MM.1S (cell line): ENCODE results near the gene SVOP.
"Not testable (repeated sequence)": the region's sequence is repeated elsewhere in the genome, so short reads cannot be mapped to it uniquely, and the experiment has no call there.

Experiments used
- DNase-seq: peaks from one replicate; pipeline ENCODE4 v3.0.0-alpha.2; 2015
- H2AFZ ChIP-seq: fragments of 300-600 bp; sonication (generic); 2 replicates; pipeline ENCODE4 v1.6.0; 2016; ENCODE audit warnings: antibody characterized with exemption, low read length
- H3F3A ChIP-seq: fragments of 300-600 bp; sonication (generic); 2 replicates; pipeline ENCODE4 v1.6.1; 2016; ENCODE audit warnings: mild to moderate bottlenecking, antibody characterized with exemption, low read length, moderate library complexity, mixed read lengths; ENCODE audit not compliant: insufficient read depth
- H3K27ac ChIP-seq: fragments of 300-600 bp; sonication (generic); 2 replicates; pipeline ENCODE4 v1.5.1; 2016; ENCODE audit warnings: mild to moderate bottlenecking, low read length
- H3K27me3 ChIP-seq: fragments of 300-600 bp; sonication (generic); replicated peaks from 2 replicates; pipeline ENCODE4 v1.6.0; 2016; ENCODE audit warnings: low read length; ENCODE audit not compliant: insufficient read depth
- H3K36me3 ChIP-seq: fragments of 300-600 bp; sonication (generic); replicated peaks from 2 replicates; pipeline ENCODE4 v1.6.1; 2016; ENCODE audit warnings: mild to moderate bottlenecking, low read length, mixed read lengths; ENCODE audit not compliant: insufficient read depth
- H3K4me1 ChIP-seq: fragments of 300-600 bp; sonication (generic); 2 replicates; pipeline ENCODE4 v1.6.1; 2016; ENCODE audit warnings: low read length, mixed read lengths
- H3K4me2 ChIP-seq: fragments of 300-600 bp; sonication (generic); 2 replicates; pipeline ENCODE4 v1.6.0; 2016; ENCODE audit warnings: low read depth, low read length
- H3K4me3 ChIP-seq: fragments of 300-600 bp; sonication (generic); 2 replicates; pipeline ENCODE4 v1.5.1; 2016; ENCODE audit warnings: low read length, mixed read lengths
- H3K79me2 ChIP-seq: fragments of 300-600 bp; sonication (generic); 2 replicates; pipeline ENCODE4 v1.6.1; 2016; ENCODE audit warnings: mixed run types, low read length, mixed read lengths
- H3K9ac ChIP-seq: fragments of 300-600 bp; sonication (generic); 2 replicates; pipeline ENCODE4 v1.6.1; 2016; ENCODE audit warnings: low read length, mixed read lengths
- H3K9me2 ChIP-seq: fragments of 300-600 bp; sonication (generic); replicated peaks from 2 replicates; pipeline ENCODE4 v1.6.1; 2016; ENCODE audit warnings: mild to moderate bottlenecking, low read length, mixed read lengths; ENCODE audit not compliant: insufficient read depth
- H3K9me3 ChIP-seq: fragments of 300-600 bp; sonication (generic); replicated peaks from 2 replicates; pipeline ENCODE4 v1.6.1; 2016; ENCODE audit warnings: mild to moderate bottlenecking, low read length, mixed read lengths; ENCODE audit not compliant: insufficient read depth
- H4K20me1 ChIP-seq: fragments of 300-600 bp; sonication (generic); 2 replicates; pipeline ENCODE4 v1.6.1; 2016; ENCODE audit warnings: mild to moderate bottlenecking, low read length, moderate library complexity, mixed read lengths; ENCODE audit not compliant: insufficient read depth
- EZH2 ChIP-seq: fragments of 300-600 bp; sonication (generic); optimal IDR thresholded peaks from 2 replicates; pipeline ENCODE3; 2017; ENCODE audit warnings: low read depth, mild to moderate bottlenecking, antibody characterized with exemption, low read length, mixed read lengths
- EZH2phosphoT487 ChIP-seq: fragments of 300-600 bp; sonication (generic); IDR thresholded peaks from 2 replicates; pipeline ENCODE4 v1.6.1; 2018; ENCODE audit warnings: antibody characterized with exemption, low read length
- TF ChIP-seq, protein P1 (sequence below): fragments of 300-600 bp; sonication (generic); IDR thresholded peaks from 2 replicates; pipeline ENCODE4 v1.5.1; 2016; ENCODE audit warnings: antibody characterized with exemption, low read length, mixed read lengths

Gene SVOP

DNA sequence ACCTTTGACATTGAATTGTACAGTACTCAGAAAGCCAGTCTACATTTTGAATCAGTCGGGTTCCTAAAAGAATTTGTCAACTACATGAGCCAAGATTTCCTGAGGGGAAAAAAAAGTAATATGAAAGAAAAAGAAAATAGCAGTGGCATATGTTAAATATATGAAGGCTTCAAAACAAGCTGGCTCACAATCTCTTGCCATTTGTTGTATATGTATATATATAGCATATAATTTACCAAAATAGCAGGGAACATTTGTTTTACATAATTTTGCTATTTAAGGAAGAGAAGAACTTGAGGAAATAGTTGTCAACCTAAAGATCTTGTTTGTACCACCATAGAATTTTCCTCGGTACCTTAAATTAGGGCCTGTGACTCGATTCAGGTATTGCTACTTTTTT is 16.9 kb downstream of the SVOP start:
- no peaks in the 10 kb centered on the region for H3K27me3 ChIP-seq
- TF ChIP-seq, protein P1, sequence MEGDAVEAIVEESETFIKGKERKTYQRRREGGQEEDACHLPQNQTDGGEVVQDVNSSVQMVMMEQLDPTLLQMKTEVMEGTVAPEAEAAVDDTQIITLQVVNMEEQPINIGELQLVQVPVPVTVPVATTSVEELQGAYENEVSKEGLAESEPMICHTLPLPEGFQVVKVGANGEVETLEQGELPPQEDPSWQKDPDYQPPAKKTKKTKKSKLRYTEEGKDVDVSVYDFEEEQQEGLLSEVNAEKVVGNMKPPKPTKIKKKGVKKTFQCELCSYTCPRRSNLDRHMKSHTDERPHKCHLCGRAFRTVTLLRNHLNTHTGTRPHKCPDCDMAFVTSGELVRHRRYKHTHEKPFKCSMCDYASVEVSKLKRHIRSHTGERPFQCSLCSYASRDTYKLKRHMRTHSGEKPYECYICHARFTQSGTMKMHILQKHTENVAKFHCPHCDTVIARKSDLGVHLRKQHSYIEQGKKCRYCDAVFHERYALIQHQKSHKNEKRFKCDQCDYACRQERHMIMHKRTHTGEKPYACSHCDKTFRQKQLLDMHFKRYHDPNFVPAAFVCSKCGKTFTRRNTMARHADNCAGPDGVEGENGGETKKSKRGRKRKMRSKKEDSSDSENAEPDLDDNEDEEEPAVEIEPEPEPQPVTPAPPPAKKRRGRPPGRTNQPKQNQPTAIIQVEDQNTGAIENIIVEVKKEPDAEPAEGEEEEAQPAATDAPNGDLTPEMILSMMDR, result no peak
- TF ChIP-seq EZH2phosphoT487 (no peak), EZH2 (no peak)
- no peaks in the 10 kb centered on the region for H3K4me1 ChIP-seq
- no peaks in the 10 kb centered on the region for H4K20me1 ChIP-seq
- no peak overlapping the region for H3K27ac ChIP-seq
- no peaks in the 10 kb centered on the region for H3K36me3 ChIP-seq
- H2AFZ ChIP-seq, result no peak overlapping the region
- H3K79me2 ChIP-seq, result no peaks in the 10 kb centered on the region
- no peak overlapping the region for H3K9ac ChIP-seq
- H3K9me2 ChIP-seq, result no peaks in the 10 kb centered on the region
- H3F3A ChIP-seq, result no peaks in the 10 kb centered on the region
- H3K4me3 ChIP-seq, result no peak overlapping the region
- H3K4me2 ChIP-seq, result no peak overlapping the region
- no peaks in the 10 kb centered on the region for H3K9me3 ChIP-seq
- DNase-seq, result no peak

GRCh38 chr12:108996320-108996719 is 24.5 kb downstream of the SVOP start:
- Histone ChIP-seq H3K4me3 (no peak overlapping the region), H3K9me3 (no peaks in the 10 kb centered on the region), H3F3A (no peaks in the 10 kb centered on the region), H3K4me1 (no peaks in the 10 kb centered on the region), H3K9ac (no peak overlapping the region), H3K27me3 (no peaks in the 10 kb centered on the region), H3K27ac (no peak overlapping the region), H3K4me2 (no peak overlapping the region), H4K20me1 (no peaks in the 10 kb centered on the region), H3K9me2 (no peaks in the 10 kb centered on the region), H3K79me2 (no peaks in the 10 kb centered on the region), H2AFZ (no peak overlapping the region), H3K36me3 (no peaks in the 10 kb centered on the region)
- no peak for DNase-seq
- TF ChIP-seq EZH2phosphoT487 (no peak), EZH2 (no peak)
- TF ChIP-seq, protein P1, result no peak

GRCh38 chr12:108995370-108995992 is 25.4 kb downstream of the SVOP start:
- Histone ChIP-seq H3K36me3 (no peaks in the 10 kb centered on the region), H4K20me1 (no peaks in the 10 kb centered on the region), H3K4me1 (no peaks in the 10 kb centered on the region), H3K9me3 (no peaks in the 10 kb centered on the region), H3K9ac (no peak overlapping the region), H3K79me2 (no peaks in the 10 kb centered on the region), H3K27ac (no peak overlapping the region), H3K9me2 (no peaks in the 10 kb centered on the region), H2AFZ (no peak overlapping the region), H3K4me2 (no peak overlapping the region), H3F3A (no peaks in the 10 kb centered on the region), H3K27me3 (no peaks in the 10 kb centered on the region), H3K4me3 (no peak overlapping the region)
- TF ChIP-seq, protein P1, result no peak
- TF ChIP-seq EZH2, result no peak
- no peak for TF ChIP-seq EZH2phosphoT487
- no peak for DNase-seq

DNA sequence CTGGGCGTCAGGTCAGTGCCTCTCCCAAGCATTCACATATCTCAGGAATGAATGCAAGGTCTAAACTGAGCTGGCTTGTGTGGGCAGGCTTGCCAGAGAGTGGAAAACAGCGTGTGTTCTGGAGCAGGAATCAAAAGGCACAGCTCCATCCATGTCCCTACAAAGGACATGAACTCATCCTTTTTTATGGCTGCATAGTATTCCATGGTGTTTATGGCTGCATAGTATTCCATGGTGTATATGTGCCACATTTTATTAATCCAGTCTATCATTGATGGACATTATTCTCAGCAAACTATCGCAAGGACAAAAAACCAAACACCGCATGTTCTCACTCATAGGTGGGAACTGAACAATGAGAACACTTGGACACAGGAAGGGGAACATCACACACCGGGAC is 30.8 kb downstream of the SVOP start:
- not testable (repeated sequence) for H3K36me3 ChIP-seq, H3K9ac ChIP-seq

More for the DNA sequence above, 30.8 kb downstream of the SVOP start:
- DNase-seq, H3K27ac ChIP-seq, H4K20me1 ChIP-seq, H3K9me2 ChIP-seq, H3F3A ChIP-seq, H2AFZ ChIP-seq, H3K4me3 ChIP-seq, H3K4me1 ChIP-seq, H3K9me3 ChIP-seq, H3K4me2 ChIP-seq, H3K79me2 ChIP-seq, H3K27me3 ChIP-seq: not testable (repeated sequence)
